Tibial artery (tissue), 4 donors: Measurements from ENCODE around the gene GPATCH4.
A peak's percentile ranks its signal among the peaks of the same experiment; 100 is the strongest.

Source experiments
- DNase-seq, 2 donors: peaks; one replicate each; pipeline ENCODE4 v3.0.0-alpha.2; 2019
- H3K27ac ChIP-seq, 2 donors: fragments of 200-600 bp; sonication (generic) in 1 of 2; 1 replicate in 1 of 2; 2 replicates in 1 of 2; pipeline ENCODE4 v1.5.1; 2018 to 2019; ENCODE audit warnings: mild to moderate bottlenecking in 1 of 2
- H3K27me3 ChIP-seq, 2 donors: fragments of 200-600 bp; sonication (generic) in 1 of 2; one replicate each; pipeline versions ENCODE4 v1.5.1 to v1.6.0; 2016 to 2019
- H3K36me3 ChIP-seq, 3 donors: fragments of 200-600 bp; sonication (generic) in 2 of 3; one replicate each; pipeline ENCODE4 v1.5.1; 2016 to 2019; ENCODE audit warnings: mild to moderate bottlenecking in 2 of 3
- H3K4me1 ChIP-seq, 4 donors: fragments of 200-600 bp; sonication (generic) in 2 of 4; 1 replicate in 3 of 4; 2 replicates in 1 of 4; pipeline ENCODE4 v1.5.1; 2016 to 2019
- H3K4me3 ChIP-seq, 2 donors: fragments of 200-600 bp; sonication (generic) in 1 of 2; 1 replicate in 1 of 2; 2 replicates in 1 of 2; pipeline ENCODE4 v1.5.1; 2018 to 2019; ENCODE audit warnings: mild to moderate bottlenecking in 2 of 2
- H3K9me3 ChIP-seq, 3 donors: fragments of 200-600 bp; sonication (generic) in 1 of 3; one replicate each; pipeline ENCODE4 v1.5.1; 2016 to 2019
- intact Hi-C: fragments of 100-400 bp; cut with DNase I; formaldehyde crosslinking; loops from one replicate; pipeline ENCODE4 v1.15.0; 2023; ENCODE audit warnings: low total_unique reads
- TF ChIP-seq, protein P1 (sequence below), 2 experiments: fragments of 200-600 bp in 1 of 2; fragments of 450-650 bp in 1 of 2; IDR thresholded peaks; one replicate each; pipeline ENCODE4 v1.5.1; 2017 to 2019; ENCODE audit warnings: antibody characterized with exemption in 2 of 2, mild to moderate bottlenecking in 1 of 2, moderate library complexity in 1 of 2

GPATCH4 gene

DNA sequence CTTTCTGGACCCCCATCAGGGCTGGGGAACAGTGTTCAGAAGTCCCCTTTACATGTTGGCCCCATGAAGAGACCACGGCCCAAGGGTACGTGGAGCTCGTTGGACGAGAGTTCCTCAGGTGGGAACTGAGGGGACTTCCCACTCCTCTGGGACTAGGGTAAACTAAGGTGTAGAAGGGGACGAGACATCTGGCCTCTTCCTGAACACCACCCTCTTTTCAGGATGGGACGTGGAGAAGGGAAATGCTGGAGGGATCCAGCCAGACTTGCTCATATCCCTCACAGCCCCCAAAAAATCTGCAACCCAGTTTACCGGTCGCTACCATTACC, 7.7 kb downstream of the GPATCH4 start:
- no peaks in the 10 kb centered on the region for H3K27me3 ChIP-seq
- TF ChIP-seq, protein P1, sequence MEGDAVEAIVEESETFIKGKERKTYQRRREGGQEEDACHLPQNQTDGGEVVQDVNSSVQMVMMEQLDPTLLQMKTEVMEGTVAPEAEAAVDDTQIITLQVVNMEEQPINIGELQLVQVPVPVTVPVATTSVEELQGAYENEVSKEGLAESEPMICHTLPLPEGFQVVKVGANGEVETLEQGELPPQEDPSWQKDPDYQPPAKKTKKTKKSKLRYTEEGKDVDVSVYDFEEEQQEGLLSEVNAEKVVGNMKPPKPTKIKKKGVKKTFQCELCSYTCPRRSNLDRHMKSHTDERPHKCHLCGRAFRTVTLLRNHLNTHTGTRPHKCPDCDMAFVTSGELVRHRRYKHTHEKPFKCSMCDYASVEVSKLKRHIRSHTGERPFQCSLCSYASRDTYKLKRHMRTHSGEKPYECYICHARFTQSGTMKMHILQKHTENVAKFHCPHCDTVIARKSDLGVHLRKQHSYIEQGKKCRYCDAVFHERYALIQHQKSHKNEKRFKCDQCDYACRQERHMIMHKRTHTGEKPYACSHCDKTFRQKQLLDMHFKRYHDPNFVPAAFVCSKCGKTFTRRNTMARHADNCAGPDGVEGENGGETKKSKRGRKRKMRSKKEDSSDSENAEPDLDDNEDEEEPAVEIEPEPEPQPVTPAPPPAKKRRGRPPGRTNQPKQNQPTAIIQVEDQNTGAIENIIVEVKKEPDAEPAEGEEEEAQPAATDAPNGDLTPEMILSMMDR (IDR thresholded peaks at IDR 0.05), result no peak
- no peak overlapping the region for H3K27ac ChIP-seq
- H3K4me3 ChIP-seq, result no peak overlapping the region
- peaks cover 0 to 19% (median 12%) of the 10 kb centered on the region in 4 donors for H3K4me1 ChIP-seq
- H3K36me3 ChIP-seq, result peaks cover 11 to 60% (median 38%) of the 10 kb centered on the region in 3 donors
- intact Hi-C loops, result loop anchor here (5.0 kb wide), 1 partner anchor 96 kb away; no protein-coding TSS in a partner anchor
- no peaks in the 10 kb centered on the region for H3K9me3 ChIP-seq
- DNase-seq, result no peak

DNA sequence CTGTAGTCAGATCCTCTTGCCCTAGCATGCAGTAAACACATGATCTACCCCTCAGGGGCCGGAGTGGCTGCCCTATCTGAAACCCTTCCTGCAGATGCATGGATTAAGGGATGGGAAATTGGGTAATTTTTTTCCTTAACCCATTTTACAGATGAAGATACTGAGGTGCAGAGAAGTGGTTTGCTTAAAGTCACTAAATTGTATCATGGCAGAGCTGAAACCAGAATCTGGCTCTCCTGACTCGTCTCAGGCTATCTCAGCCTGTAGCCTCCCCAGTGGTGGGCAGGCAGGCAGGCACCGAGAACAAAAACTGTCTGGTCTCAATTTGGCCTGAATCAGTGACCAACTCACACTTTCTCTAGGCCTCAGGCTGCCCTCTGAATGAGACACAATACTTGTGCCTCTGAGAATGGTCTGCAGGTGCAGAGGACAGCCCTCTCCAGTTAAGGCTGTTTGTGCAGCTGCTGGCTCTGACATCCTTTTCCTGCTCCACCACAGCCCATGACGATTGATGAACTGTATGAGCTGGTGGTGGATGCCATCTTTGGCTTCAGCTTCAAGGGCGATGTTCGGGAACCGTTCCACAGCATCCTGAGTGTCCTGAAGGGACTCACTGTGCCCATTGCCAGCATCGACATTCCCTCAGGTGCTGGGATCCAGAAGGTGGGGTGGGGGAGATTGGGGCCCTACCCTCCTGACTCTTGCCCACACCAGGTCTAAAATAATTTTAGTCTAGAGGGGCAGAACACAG, 8.2 kb downstream of the GPATCH4 start:
- DNase-seq, result no peak

DNA sequence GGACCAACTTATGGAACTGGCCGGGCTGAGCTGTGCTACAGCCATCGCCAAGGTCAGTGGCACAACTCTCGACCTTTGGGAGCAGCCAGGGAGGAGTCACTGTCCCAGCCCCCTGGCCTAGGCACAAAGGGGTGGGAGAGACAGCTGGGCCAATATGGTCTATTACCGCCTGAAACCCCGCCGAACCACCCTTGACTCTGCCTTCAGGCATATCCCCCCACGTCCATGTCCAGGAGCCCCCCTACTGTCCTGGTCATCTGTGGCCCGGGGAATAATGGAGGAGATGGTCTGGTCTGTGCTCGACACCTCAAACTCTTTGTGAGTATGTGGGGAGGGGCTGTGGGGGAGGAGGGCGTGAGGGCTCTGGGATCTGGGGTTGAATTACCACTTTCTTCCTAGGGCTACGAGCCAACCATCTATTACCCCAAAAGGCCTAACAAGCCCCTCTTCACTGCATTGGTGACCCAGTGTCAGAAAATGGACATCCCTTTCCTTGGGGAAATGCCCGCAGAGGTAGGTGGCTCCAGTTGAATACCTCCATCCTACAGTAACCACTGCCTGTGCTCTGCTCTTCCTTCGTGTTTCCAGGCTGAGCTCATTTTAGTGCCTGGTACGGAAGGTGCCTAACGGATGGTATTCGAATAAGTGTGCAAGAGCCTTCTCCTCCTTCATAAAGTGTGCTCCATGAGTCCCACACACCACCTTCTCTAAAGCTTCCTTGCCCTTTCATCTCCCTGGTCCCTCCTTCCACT, 8.9 kb downstream of the GPATCH4 start:
- intact Hi-C loops, result loop anchor here (5.0 kb wide), 1 partner anchor 95 kb away; no protein-coding TSS in a partner anchor
- DNase-seq, result no peak
- Histone ChIP-seq H3K27me3 (no peaks in the 10 kb centered on the region), H3K36me3 (peaks cover 11 to 47% (median 26%) of the 10 kb centered on the region in 3 donors), H3K9me3 (no peaks in the 10 kb centered on the region), H3K4me1 (peaks cover 0 to 19% (median 12%) of the 10 kb centered on the region in 4 donors), H3K4me3 (peak overlapping the region; percentile 63 to 80), H3K27ac (peak overlapping the region; percentile 75 to 88)
- TF ChIP-seq, protein P1 (IDR thresholded peaks at IDR 0.05), result no peak

More for the DNA sequence above, 8.2 kb downstream of the GPATCH4 start:
- Histone ChIP-seq H3K4me1 (peaks cover 0 to 19% (median 12%) of the 10 kb centered on the region in 4 donors), H3K27ac (peak overlapping the region in 1 of 2 donors; percentile 88), H3K36me3 (peaks cover 11 to 55% (median 33%) of the 10 kb centered on the region in 3 donors), H3K9me3 (no peaks in the 10 kb centered on the region), H3K27me3 (no peaks in the 10 kb centered on the region), H3K4me3 (no peak overlapping the region)
- TF ChIP-seq, protein P1 (IDR thresholded peaks at IDR 0.05), result no peak
- intact Hi-C loops, result loop anchor here (5.0 kb wide), 1 partner anchor 96 kb away; no protein-coding TSS in a partner anchor

DNA sequence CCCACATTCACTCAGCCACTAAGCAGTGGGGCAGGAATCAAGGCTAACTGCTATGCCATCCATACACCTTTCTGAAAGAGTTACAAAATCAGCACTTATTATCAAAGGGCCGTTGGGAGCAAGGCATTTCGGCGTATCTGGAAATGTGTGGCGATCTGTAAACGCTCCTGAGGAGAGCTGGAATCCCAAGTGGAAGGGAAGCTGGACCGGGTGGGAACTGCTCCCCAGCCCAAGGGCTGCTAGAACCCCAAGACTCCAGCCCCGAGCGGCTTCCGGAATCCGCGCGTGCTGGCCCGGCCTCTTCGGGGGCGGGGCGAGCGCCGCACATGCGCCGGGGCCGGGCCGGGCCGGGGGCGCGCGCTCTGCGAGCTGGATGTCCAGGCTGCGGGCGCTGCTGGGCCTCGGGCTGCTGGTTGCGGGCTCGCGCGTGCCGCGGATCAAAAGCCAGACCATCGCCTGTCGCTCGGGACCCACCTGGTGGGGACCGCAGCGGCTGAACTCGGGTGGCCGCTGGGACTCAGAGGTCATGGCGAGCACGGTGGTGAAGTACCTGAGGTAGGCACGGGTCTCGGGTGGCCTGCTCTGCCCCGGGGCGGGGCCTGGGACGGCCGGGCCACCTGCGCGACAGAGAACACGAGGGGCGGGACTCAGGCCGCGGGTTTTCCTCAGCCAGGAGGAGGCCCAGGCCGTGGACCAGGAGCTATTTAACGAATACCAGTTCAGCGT, 9.7 kb downstream of the GPATCH4 start, which contains the start of gene NAXE:
TSS of gene NAXE (plus strand) at position 345 of the 726 bp plus-strand sequence. CDS start at position 374, 29 bp downstream.
- Histone ChIP-seq H3K9me3 (no peaks in the 10 kb centered on the region), H3K36me3 (peaks cover 8 to 40% (median 19%) of the 10 kb centered on the region in 3 donors), H3K4me3 (peak within 1 kb of the TSS; percentile 63 to 80), H3K27ac (peak within 1 kb of the TSS; percentile 75 to 88), H3K27me3 (no peaks in the 10 kb centered on the region), H3K4me1 (peaks cover 0 to 19% (median 12%) of the 10 kb centered on the region in 4 donors)
- intact Hi-C loops, result loop anchor here (5.0 kb wide), 1 partner anchor 94 kb away; no protein-coding TSS in a partner anchor
- DNase-seq, result peak; percentile 55 to 82
- TF ChIP-seq, protein P1 (IDR thresholded peaks at IDR 0.05), result no peak

DNA sequence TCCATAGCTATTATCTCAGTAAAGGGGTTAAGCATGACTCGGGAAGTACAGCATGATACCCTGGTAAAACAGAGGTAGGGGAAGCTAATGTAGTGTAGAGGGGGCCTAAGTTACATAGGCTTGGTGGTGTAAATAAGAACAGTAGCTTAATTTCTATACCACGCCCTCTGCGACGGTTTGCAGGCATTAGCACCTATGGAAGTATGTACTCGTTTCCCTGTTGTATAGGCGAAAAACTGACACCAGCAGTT, 10.2 kb downstream of the GPATCH4 start:
- no peak for DNase-seq
- H3K36me3 ChIP-seq, result peaks cover 3 to 35% (median 14%) of the 10 kb centered on the region in 3 donors
- H3K27ac ChIP-seq, result peak overlapping the region; percentile 75 to 88
- no peaks in the 10 kb centered on the region for H3K27me3 ChIP-seq
- H3K9me3 ChIP-seq, result no peaks in the 10 kb centered on the region
- H3K4me3 ChIP-seq, result peak overlapping the region; percentile 63 to 80
- intact Hi-C loops, result loop anchor here (5.0 kb wide), 1 partner anchor 94 kb away; no protein-coding TSS in a partner anchor
- peaks cover 0 to 19% (median 12%) of the 10 kb centered on the region in 4 donors for H3K4me1 ChIP-seq
- TF ChIP-seq, protein P1 (IDR thresholded peaks at IDR 0.05), result no peak
